IPS-NIHi7 (cell line): ENCODE data around the gene EXOC4.

Experiments
- DNase-seq: peaks from one replicate; pipeline ENCODE4 v3.0.0; 2012; ENCODE audit warnings: mixed read lengths; ENCODE audit errors: extremely low spot score

Gene EXOC4

DNA sequence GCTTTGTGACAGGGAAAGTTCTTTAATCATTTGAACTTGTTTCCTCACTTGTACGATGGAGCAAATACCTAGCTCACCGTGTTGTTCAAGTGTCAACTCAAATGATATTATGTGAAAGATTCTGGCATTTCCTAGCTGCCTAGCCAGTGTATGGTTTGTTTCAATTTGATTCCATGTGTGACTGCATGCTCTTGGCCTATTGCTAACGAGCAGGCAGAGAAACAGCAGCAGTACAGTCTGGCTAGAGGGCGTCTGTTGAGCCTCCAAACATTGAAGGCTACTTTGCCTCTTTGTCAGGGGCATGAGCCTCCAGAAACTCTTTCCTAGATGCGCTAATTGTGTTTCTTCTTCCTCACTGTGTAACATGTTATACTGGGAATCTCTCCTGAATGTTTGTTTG is 417.4 kb downstream of the EXOC4 start:
- no peak for DNase-seq

GRCh38 chr7:133672866-133673265 is 420.0 kb downstream of the EXOC4 start:
- no peak for DNase-seq

DNA sequence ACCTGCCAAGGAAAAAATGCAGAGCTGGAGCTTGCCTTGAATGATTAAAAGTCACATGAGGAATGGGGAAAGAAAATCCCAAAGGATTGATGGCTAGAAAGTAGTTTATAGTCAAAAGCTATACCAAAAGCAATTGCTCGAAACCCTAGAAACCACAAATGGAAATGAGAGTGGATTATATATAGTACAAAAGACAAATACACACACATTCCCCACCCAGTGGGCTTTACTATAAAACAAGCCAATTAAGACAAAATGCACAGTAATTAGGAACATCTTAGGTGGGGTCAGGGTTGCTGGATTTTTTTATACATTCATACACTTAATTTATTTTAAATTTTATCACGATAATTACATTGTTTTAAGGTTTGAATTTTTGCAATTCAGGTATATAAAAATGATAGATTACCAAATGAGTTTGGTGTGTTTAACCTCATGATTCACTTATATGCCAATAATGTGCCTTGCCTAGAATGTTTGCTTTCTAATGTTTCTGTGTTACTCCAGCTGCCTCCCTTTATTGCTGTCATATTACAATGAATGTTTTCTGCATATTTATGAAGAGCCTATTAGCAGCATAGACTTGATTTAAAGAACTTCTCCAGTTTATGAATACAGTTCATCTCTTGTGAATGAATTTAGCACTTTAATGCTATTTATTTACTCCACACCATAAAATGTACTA is 421.3 kb downstream of the EXOC4 start:
- no peak for DNase-seq

DNA sequence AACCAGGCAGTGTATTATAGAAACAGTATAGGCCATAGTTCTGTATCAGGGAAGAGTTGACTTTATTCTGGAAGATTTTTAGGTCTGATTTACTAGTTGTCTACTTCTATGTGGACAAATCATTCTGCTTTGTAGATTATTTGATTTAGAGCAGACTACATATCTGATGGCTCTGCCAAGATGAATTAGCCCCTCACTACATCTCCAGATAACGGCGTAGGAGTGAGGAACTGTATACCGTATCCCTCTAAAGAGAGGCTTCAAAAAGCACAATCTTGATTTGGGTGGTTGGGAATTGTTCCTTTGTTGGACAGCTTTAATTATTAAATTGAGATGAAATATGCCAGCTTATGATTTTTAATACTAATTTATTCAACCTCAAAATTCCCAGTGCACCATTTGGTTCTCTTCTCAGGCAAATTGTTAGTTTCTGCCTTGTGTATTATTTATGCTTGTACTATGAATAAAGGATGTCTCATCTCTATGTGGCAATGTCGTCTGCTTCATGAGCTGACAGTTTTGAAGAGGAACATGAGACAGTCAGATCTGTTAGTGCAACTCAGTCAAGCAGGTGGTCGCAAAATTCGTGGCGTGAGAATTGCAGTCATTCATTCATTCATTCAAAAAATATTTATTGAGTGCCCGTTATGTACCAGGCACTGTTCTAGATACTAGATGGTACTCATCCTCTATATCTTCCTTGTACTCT is 422.8 kb downstream of the EXOC4 start:
- DNase-seq = no peak

DNA sequence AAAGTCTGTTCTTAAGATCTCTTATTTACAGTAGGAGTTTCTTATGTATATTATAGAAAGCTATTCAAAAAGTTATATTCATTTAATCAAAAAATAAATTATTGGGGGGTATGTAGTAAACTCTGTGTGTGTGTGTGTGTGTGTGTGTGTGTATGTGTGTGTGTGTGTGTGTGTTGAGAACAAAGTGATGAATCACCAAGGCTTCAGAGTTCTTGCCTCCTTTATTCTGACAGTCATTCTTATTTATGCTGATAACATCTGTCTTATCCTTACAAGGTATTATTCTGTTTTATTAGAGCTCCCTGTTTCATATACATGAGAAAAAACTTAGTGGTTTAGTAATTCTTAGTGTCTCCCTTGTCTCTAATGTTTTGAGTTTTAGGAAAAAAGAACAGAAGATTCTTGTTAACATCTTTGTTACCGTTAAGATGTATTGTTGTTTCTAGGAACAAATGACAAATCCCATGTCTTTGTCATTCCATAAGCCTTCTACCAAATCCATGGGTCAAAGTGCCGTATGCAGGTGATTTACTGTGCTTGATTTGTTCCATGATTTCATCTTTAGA is 424.0 kb downstream of the EXOC4 start:
- no peak for DNase-seq

- DNase-seq = no peak
Measured at GRCh38 chr7:133678137-133678814, 425.4 kb downstream of the EXOC4 start.

GRCh38 chr7:133679977-133680376 is 427.1 kb downstream of the EXOC4 start:
- DNase-seq = no peak

GRCh38 chr7:133681529-133681928 is 428.7 kb downstream of the EXOC4 start:
- no peak for DNase-seq

GRCh38 chr7:133682364-133683181 is 429.7 kb downstream of the EXOC4 start:
- no peak for DNase-seq

GRCh38 chr7:133683182-133683454 is 430.2 kb downstream of the EXOC4 start:
- no peak for DNase-seq

DNA sequence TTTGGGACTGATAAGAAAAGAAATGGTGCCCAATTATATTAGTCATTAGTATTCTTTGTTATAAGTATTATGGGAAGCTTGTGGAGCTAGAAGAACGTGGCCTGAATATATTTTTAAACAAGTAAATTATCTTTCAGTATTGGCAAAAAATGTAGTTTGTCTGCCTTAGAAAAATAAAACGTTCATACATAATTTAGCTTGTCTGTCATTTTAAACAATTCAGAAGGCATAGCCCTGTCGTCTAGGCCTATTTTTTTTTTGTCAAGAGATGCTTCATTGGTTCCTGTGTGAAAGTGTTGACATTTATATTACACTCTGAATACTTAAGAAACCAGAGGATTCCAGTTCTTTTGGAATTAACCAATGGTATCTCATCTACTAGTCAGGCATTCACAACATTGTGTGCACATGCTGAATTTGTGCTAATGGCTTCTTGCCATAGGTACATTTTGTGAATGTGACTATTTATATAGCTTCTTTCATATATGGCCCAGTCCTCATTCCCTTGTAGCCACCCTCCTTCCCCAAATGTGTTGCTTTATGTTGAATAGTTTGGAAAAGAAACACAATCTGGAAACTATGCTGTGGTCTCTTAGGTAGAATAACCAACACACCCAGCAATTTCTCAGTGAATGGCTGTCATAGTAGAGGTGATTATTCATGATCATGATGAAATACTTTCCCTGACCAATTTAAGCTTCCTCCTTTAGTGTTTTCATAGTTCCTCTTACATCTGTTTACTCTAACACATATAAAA is 435.8 kb downstream of the EXOC4 start:
- no peak for DNase-seq

GRCh38 chr7:133690740-133691139 is 437.9 kb downstream of the EXOC4 start:
- no peak for DNase-seq

DNA sequence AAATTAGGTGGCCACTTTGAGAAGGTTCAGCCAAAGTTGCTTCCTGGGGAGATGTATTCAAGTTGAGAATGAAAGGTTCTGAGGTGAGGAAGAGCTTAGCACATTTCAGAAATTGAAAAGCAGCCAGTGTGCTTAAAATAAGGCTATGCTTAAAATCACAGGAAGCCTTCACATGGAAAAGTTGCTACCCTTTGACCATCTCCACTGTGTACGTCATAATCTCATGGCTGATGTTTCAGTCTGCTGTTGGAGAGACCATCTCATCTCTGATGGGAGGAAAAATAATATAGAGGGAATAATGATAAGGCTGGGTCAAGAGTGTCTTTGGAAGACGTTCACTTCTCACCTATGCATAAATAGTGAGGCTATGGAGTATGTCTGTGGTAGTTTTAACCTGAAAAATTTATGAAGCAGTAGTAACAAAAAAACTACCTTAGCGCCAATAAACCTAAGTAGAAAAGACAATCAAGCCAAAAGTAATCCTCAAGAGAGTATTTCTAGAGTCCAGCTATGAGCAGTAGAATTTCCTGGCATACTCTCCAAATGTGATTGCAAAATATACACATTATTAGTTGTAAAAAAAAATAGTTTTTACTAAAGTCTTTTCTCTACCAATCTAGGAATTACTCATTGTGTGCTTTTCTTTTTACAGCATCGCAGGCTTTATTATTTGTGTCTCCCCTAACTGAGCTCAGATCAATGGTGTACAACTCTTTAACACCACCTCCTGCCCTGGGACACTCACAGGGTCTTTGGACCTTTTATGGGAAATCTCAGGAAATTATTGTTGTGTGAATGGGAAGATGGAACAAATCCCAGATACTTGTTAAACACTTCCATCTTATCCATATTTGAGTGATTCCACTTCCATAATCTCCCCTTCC is 439.1 kb downstream of the EXOC4 start:
- no peak for DNase-seq

DNA sequence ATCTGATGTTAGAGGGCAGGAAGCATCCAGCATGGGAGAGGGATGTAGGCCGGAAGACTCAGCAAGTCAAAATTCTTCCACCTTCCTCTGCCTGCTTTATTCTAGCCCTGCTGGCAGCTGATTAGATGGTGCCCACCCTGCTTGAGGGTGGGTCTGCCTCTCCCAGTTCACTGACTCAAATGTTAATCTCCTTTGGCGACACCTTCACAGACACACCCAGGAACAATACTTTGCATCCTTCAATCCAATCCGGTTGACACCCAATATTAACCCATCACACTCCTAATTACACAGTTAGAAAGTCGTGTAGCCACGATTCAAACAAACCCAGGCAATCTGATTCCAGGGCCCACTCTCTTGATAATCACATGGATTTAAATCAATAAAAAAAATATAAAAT is 440.4 kb downstream of the EXOC4 start:
- no peak for DNase-seq

DNA sequence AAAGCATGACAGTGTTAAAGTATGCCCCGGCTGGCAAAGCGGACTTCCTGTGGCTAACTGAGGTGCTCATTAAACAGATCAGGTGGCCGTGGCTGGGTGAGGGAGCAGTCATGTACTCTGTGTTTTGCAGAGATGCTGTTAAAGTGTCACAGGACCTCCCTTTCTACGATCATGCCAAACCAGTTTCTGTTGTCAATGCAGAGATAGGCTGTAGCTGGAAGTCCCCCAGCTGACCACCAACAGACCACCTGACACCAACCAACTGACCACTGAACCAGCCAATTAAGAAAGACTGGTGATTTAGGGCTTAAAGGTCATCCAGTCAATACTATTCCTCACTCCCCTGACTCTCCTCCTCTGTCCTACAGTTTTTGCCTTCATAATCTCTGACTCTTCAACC is 443.2 kb downstream of the EXOC4 start:
- no peak for DNase-seq

- DNase-seq = no peak
Measured at GRCh38 chr7:133697585-133697984, 444.7 kb downstream of the EXOC4 start.

DNA sequence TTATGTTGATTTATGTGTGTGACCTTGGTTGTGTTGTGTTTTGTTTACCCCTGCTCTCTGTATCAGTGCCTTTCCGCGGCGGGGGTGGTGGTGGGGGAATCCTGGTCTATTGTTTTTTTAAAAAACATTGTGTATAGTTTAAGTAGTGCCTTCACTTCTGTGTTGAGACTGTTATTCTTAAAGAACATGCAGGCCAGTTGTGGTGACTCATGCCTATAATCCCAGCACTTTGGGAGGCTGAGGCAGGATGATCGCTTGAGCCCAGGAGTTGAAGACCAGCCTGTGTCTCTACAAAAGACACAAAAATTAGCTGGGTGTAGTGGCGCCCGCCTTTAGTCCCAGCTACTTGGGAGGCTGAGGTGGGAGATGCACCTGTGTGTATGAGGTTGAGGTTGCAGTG is 445.2 kb downstream of the EXOC4 start:
- no peak for DNase-seq

GRCh38 chr7:133699386-133699785 is 446.5 kb downstream of the EXOC4 start:
- DNase-seq = no peak

DNA sequence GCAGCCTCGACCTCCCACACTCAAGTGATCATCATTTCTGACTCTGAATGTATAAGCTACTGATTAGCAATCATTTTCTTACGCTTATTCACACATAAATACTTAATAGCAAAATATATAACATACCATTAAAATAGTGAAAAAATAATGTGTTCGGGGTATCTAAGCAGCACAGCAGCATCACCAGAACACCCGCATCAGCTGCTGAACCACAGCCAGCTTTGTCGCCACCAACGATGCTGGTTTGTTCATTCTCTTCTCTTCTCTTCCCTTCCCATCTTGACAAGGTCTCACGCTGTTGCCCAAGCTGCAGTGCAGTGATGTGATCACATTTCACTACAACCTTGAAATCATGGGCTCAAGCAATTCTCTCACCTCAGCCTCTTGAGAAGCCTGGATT is 449.2 kb downstream of the EXOC4 start:
- no peak for DNase-seq

DNA sequence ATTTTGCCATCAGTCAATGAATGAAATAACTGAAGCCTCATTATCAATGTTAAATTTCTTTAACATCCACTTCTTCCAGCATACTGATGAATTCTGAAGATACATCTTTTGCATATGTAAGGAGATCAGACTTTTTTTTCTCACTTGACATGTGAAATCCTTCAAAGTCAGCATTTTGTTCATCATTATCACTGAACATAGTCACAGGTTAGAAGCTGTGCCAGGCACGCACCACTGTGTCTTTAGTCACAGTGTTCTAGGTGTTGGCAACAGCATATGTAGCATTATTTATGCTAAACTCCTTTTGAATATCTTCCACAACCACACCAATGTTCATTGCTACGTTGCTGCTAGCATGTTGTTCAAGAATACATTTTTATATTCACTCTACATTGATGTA is 450.1 kb downstream of the EXOC4 start:
- no peak for DNase-seq
